NCI-H128 (cell line): Measurements from ENCODE around the gene SEMA4D.

Experiments
- DNase-seq: peaks from one replicate; lab custom pipeline; 2025; ENCODE audit not compliant: unreplicated experiment; lab: John Stamatoyannopoulos, UW

The SEMA4D gene

DNA sequence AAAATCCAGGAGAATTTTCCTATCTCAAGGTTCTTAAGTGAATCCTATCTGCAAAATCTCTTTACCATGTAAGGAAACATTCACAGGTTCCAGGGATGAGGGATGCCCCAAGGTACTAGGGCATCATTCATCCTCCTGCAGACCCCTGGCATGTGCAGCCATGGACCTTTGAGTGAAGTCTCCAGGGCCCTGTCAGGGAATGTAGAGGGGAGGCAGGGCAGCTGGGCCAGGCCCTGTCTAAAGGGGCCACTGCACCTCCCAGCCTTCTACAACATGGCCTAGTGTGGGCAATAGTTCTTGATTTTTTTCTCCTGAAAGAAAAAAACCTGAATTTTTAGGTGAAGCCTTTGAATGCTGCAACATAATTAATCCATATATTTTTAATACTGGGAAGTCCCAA is 63.3 kb downstream of the SEMA4D start:
- no peak for DNase-seq

DNA sequence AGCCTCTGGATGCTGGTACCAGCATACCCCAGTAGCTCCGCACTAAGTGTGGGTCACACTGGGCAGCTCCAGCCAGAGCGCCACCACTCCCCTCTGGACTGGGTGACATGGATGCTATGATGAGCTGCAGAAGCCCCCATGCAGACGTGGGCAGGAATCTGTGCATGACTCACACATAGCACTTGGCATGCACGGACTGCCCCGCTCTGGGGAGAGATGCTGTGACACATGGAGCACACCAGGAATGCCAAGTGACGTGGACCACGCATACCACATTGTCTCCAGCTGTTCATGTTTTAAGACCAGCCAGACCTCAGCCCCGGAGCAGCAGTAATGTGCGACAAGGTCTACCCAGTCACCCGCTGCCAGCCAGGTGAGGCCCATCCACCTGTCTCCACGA is 64.1 kb downstream of the SEMA4D start:
- no peak for DNase-seq

DNA sequence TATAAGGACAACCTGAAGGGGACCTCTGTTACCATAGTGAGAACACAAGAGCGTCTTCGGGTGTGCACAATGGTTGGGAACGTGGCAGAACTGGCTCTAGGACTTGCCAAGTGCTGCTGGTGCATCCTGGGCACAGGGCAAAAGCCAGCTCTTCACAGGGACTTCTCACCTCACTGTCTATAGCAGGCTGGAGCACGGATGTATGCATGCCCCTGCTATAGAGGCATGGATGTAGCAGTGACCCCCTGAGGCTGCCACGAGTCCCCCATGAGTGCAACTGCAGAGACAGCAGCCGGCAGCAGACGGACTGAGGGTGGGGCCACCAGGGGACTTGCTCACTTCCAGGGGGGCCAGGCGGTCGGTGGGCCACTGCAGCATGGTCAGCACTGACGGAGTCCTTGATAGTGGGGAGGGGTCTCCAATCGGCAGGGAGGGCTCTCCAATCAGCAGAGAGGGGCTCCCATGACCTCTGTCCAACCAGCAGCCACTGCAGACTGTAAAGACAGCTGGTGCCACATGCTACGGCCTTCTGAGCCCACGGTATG is 64.9 kb downstream of the SEMA4D start:
- no peak for DNase-seq

DNA sequence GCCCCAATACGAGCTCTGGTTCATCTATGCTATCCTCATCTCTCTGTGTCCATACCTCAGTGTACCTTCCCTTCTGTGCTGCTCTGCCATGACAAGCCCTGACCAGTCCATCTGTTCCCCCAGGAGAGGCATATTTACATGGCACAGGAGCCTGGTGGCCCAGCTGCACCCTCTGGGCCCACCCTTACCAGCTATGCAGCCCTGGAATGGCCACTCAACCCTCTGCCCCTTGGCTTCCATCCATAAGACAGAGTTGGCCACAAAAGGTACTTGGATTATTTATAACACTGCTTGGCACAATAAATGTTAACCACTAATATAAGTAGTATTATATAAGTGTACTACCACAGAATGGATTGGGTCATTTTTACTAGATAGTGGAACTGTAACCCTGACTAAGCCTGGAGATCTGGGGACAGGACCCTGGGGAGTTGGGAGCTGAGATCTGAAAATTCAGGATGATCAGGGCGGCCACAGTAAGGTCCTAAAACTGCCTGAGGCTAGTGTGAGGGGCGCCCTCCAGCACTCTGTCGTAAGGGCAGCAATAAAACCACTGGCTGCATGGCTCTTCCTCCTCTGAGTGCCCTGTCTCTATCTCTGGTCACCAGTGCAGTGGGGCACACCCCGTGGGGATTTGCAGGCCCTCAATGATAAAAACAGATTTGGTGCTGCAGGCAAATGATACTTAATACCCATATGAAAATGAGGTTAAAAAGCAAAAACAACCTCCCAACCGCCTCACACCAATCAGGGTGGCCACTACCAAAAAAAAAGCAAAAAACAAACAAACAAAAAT is 65.8 kb downstream of the SEMA4D start:
- DNase-seq: no peak

DNA sequence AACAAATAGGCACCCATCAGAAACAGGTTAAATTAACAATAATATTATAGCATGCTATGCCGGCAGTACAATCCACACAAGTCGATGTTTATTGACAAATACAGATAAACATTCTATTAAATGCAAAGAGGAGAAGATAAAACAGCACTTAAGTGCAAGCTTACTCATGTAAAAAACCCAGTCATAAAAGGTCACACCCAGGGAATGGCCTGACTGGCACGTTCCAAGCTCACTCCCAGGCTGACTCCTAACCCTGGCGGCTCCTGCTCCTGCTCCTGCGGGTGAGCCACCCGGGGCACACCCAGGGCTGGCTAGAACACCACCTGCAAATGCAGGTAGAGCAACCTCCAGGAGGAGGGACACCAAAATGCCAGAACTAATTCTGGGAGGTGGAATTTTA is 66.9 kb downstream of the SEMA4D start:
- DNase-seq: no peak

DNA sequence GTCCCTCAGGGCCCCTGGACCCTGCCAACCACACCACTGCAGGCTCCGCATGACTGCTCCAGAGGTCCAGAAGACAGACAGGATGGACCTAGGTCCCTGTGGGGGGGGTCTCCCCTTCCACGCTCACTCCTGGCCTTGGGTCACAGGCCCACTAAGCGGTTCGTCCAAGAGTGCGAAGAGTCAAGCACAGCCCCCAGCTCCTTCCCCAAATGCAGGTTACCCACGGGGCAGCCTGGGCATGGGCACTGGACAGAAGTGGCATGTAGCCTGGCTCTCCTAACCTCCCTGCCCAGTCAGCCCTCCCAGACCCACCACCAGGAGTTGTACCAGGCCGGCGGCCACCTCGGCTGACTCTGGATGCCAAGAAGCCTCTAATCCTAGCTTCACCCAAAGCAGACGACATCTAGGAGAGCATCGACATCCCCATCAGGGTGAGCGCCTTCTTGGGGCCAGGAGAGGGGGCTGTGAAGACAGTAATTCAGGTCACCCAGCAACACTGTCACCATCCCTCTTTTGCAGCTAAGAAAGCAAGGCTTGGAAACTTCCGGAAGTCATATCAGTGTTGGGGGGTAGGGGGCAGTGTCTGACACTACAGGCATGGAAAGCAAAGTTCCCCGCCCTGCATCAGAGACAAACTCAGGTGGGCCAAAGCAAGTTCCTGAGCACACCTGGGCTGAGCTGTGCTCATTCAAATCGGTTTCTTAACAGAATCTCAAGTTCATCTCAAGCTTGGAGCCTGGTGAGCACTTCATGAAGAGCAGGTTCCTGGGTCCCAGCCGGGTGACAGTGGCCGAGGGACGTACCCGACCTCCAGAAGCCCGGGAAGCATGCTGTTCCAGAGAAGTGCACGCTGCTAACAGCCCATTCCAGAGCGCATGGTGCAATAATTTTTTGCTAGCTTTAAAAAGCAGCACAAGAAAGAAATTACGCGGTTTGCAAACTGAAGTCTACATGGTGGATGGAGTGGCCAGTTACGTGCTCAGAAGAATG is 68.7 kb downstream of the SEMA4D start:
- no peak for DNase-seq

DNA sequence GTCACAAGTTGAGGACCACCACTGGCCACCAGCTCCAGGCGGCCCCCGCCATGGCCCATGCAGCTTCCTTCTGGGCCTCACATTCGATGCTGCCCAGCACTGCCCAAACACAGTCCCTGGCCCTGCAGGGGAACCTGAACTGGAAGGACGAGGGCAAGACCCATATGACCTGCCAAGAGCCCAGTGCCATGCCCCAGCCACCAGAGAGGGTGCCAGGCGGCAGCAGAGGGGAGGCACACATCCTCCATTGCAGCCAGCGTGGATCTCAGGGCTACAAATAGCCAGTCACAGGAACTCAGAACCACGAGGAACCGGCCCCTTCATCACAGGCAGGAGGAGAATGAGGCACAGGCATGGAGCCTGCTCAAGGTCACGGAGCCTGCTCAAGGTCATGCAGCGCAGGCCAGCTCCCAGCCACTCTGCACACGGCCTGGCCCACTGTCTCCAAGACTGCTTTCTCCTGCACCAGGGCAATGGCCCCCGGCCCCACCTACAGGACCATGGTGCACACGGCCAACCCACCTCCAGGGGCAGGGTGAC is 69.6 kb downstream of the SEMA4D start:
- DNase-seq: no peak

DNA sequence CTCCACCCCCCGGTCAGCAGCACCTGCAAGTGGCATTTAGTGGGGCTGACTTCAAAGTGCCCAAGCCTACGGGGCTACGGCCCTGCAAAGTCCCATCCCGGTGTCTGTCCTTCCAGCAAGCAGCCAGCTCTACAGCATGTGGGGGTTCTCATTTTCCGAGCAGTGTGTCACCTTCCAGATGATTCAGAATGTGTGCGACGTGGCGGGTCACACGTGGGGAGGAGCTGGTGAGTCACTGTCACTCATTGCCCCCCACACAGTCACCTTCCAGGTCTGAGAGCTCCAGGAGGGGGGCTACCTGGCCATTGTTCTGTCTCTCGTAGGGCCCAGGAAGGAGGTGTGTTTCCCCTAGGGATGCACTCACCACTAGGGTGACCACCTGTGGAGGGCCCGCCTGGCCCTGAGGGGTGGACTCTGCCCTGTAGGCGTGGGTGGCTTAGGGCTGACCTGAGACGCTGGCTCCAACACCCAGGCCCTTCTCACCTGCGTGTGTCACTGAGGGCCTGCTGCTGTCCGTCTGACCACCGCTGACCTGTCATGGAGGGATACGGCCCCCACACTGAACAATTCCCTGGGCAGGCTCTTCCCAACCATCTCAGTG is 70.2 kb downstream of the SEMA4D start:
- no peak for DNase-seq

DNA sequence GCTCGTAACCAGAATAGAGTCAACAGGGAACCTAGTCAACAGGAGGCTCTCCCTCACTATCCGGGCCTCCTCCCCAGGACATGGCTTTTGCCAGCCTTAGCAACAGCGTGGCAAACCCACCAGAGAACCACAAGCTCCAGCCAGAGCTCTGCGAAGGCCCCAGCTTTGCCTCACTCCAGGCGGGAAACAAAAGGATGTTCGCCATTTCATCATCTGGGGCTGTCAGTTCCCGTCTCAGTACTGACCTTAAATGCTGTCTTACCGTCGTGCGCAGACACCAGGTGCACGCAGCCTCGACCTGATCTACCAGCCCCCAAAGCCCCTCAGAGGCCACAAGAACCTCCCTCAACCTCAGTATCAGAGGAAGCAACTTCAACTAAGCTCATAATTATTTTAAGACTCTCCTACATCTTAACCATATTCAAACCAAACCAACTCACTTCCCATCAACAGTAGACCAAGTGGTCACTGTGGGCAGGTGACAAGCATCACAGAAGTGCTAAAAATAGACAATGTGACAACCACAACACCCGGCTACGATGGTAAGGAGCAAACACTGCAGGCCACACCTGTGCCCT is 71.4 kb downstream of the SEMA4D start:
- no peak for DNase-seq

DNA sequence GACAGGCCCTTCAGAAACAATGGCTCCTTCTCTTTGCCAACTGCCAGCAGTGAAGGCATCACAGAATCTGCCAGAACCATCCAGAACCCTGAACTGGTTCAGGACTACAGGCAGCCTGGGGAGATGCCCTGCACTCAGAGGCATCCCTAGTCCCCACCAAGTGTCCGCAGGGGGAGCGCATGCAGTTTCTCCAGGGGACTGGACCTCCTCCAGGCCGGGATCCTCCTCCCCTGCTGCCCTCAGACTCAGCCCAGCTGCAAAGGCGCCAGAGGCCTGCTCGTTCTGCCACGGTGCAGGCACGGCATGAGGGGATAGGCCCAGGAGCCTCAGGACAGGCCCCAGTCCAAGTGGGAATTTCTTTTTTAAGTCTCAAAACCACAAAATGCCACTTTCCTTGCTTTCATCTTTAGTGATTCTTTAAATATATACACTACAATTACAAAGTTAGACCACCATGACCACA is 72.0 kb downstream of the SEMA4D start:
- no peak for DNase-seq

DNA sequence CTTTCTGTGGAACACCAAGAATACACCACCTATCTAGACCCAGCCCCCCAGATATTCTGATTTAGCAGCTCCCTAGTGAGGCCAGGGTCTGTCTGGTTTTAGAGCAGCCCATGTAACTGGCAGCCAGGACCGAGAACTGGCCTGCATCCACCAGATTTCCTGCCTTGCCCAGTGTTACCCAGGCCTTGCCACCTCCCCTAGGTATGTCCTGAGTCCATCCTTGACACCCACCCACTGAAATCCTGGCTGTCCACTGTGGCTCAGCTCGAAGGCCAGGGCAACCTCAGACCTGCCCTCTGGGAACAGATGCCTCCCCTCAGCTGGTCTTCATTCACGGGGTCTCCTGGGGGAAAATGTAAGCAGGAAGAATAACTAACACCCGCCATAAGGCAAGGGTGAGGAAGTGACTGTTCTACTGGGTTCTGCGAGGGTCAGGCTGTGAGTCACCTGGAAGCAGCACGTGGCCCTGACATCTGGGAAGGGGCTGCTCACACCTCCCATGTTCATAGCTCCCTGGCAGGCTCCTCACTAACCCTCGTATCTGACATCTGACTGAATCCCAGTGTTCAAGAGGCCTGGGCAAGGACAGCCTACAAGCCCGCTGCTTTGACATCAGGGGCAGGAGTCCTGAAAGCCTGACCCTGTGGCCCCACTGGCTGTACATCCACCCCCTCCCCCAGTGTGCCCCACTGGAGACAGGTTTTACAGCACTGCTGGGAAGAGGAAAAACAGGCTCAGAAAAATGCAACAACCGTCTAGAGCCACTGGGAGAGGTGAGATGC is 72.7 kb downstream of the SEMA4D start:
- DNase-seq: no peak

DNA sequence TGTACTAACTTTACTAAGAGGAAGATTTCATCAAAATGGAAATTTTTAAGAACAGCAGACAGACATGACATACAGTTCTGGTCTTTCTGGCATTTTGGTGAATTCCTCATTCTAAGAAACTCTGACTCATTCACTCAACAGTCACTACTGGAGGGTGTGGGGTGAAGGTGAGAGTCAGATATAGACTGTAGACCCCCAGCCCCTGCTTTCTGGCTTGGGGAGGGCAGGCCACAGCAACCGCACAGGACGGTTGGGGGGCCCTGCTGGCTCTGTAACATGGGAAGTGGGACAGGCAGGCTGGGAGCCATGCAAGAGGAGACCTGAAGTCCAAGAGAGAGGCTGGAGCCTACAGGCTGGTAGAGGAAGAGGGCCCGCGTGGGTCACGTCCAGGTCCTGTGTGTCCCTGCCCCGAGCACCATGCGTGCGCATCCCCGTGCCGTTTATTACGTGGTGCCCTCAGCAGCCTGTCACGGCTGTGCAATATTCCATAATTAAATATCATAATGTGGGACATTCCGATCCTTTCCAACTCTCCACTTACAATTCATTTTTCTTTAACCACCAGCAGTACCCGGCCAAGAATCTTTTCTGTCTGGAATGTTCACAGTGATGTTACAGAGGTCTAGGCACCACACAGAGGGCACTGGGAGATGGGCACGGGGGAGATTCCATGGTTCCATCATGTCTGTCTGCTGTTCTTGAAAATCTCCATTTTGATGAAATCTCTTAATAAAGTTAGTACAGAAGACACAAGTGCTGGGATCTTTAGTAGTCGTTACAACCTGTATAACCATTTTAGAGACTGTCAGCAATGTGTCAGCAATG is 75.5 kb downstream of the SEMA4D start:
- DNase-seq: no peak

DNA sequence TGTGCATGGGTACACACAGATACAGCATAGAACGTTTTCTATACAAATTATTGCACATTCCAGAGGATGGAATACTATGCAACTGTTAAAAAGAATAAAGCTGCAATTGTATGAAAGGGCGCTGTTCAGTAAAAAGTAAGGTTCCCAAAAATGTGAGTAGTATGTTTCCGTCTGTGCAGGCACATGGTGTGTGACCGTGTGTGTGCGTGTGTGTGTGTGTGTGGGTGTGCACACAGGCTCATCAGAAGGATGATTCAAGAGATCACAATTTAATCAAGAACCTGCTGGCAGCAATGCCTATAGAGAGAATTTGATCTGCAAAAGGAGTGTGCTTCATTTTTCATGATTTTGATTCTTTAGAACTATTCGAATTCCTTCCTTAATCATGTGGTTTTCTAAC is 76.3 kb downstream of the SEMA4D start:
- no peak for DNase-seq

DNA sequence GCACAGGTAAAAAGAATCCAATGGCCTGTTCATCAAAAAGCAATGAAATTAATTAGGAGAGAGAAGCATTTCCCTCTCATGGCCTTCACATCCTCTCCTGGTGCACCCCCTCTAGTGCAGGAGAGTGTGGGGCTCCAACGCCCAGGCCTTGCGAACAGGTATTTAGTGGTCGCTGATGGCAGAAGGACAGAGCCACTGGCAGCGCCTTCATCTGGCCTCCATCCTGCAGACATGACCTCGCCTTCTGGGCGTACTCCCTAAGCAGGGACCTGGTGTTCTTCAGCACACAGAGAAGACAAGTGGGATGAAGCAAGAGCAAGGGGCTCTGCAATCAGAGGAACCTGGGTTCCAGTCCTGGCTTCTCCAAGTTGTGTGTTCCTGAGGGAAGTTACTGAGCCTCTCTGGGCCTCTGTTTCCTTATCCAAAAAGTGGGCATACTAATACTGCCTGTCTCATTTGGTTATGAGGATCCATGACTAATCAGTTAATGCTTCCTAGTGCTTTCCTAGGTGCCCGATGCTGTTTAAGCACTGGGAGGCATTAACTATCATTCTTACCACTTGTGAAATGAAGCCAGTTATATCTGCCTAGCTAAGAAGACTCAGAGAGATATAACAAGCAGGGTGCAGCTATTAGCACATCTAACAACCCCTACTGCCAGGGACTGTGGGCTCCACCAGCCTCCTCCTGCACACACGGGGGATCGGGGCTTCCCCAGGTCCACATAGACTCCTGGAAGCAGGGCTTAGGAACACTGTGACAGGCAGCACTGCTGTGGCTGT is 77.3 kb downstream of the SEMA4D start:
- DNase-seq: no peak

DNA sequence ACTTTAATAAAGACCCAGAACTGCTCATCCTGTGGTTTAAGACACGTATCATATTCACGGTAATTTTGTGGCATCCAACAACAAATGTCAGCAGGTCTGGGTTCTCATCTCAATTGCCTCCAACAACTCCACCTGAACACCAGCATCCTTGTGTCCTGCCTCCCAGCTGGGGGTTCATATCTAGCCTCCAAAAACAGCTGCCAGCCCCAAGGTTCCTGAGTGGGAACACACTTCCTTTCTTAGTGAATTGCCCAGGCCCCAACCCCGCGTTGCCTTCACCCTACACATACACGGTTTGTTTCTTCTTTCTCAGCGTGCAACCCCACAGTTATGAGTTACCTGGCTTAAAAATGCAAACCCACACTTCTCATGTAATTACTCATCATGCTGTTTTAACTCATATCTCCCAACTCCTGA is 77.9 kb downstream of the SEMA4D start:
- no peak for DNase-seq

DNA sequence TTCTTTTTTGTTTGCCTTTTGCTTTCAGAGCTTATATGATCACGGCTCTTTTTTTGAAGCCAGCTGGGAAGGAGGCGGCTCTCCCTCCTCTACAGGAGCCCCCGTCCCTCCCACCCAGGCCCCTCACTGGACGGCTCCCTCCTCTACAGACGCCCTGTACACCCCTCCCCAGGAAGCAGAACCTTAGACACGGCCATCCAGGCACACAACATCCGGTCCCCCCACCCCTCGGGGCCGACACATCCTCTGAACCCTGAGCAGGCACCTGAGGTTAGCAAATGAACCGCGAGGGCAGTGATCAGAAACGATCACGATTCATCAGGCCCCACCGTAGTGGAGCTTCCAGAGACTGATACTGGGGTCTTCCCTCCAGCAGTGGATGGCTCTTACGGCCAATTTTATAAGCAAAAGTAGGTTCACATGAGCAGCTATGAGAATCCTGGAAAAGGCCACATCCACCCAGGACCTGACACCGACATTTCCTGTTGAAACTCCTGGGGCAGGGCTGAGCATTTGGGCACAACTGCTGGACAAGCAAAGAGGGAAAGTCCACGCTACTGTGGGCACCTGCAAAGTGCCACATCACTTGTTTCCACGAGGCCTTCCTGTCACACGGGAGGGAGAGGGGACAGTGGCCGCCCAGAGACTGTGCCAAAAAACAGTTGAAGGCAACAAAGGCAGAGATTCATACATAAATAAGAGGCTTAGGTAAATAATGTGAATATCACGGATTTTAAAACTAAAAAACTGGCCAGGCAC is 78.9 kb downstream of the SEMA4D start:
- no peak for DNase-seq

DNA sequence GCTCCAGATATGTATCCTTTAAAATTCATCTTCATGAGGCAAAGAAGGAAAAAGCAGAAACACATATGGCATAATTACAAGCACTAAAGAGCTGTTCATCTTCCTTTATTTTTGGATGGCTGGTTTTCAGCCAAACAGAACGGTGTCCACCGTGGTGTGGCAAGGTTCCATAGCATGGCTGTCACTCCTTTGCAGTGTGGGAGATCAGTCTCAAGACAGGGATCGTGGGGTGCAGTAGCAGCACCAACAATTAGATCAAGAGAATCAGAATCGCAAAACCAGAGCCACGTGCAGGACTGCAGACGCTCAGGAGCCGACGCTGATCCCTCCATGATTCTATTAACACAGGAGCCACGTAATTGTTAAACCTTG is 79.5 kb downstream of the SEMA4D start:
- DNase-seq: no peak
